HUES48 (cell line): ENCODE results near the gene FCMR.

Experiments
- H3K27ac ChIP-seq: one replicate; pipeline ENCODE4 v1.7.0; 2013; ENCODE audit warnings: low read depth, low read length, inconsistent platforms
- H3K27me3 ChIP-seq: 2 replicates; pipeline ENCODE4 v1.6.1; 2013; ENCODE audit warnings: mild to moderate bottlenecking, low read length; ENCODE audit not compliant: control insufficient read depth, insufficient read depth
- H3K36me3 ChIP-seq: 2 replicates; pipeline ENCODE4 v1.6.1; 2013; ENCODE audit warnings: low read length; ENCODE audit not compliant: control insufficient read depth, insufficient read depth
- H3K4me1 ChIP-seq: 2 replicates; pipeline ENCODE4 v1.6.1; 2013; ENCODE audit warnings: mild to moderate bottlenecking, low read length; ENCODE audit not compliant: control insufficient read depth, insufficient read depth
- H3K4me3 ChIP-seq: 2 replicates; pipeline ENCODE4 v1.5.1; 2013; ENCODE audit warnings: mild to moderate bottlenecking, low read depth, low read length
- H3K9ac ChIP-seq: 2 replicates; pipeline ENCODE4 v1.6.1; 2013; ENCODE audit warnings: mild to moderate bottlenecking, low read depth, low read length, moderate library complexity
- H3K9me3 ChIP-seq: 2 replicates; pipeline ENCODE4 v1.6.1; 2013; ENCODE audit warnings: low read length; ENCODE audit not compliant: control insufficient read depth, insufficient read depth

The FCMR gene

DNA sequence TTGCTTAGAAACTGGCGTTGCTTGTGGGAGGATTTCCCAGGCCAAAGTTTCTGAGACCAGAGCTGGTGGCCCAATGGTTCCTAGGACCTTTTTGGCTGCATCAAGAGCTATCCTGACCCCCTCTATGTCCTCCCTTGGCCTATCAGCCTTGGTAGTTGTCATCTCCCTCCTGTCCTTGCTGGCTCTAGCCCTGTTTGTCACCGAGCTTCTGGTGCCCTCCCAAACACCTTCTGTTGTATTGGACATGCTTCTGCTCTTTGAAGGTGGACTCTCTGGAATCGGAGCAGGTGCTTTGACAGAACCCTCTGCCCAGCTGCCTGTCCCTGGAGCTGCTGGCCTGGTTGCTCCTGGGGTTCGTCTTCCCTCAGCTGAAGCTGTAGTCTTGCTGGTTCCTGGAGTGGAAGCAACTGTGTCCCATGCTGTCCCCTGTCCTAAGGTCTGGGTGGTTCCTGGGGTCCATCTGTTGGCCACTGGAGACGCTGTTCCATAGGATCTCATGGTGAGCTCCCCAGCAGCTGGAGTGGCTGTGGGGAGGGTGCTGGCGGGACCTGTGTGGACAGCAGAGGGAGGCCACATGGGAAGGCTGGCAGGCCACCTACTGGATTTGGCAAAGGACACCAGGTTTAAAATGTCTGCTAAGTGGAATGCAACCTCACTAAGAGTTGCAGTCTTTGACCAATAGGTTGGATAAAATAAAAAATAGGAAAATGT, 39.1 kb upstream of the FCMR start:
- Histone ChIP-seq H3K9me3 (no peaks in the 10 kb centered on the region), H3K36me3 (no peaks in the 10 kb centered on the region), H3K27me3 (no peaks in the 10 kb centered on the region), H3K4me1 (no peaks in the 10 kb centered on the region), H3K9ac (no peak overlapping the region), H3K4me3 (no peak overlapping the region), H3K27ac (no peak overlapping the region)

DNA sequence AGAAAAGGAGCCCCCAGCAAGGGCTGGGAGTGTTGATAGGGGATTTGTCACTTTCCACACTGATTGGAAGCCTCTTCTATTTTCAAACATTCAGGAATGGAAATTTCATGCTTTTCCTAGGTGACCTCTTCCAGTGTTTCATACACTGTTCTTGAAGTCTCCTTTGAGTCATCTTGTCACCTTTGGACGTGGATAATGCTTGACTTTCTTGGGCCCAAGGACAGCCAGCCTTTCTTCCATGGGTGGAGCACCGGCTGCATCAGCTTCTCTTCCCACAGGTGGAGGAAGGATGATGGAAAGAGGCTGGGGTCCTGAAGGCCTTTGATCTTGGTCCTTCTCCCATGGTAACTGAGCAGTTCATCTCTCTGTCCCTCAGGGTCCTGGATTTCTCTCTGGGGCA, 36.4 kb upstream of the FCMR start:
- no peak overlapping the region for H3K9ac ChIP-seq
- H3K27ac ChIP-seq = no peak overlapping the region
- H3K4me3 ChIP-seq = no peak overlapping the region
- no peaks in the 10 kb centered on the region for H3K36me3 ChIP-seq
- no peaks in the 10 kb centered on the region for H3K9me3 ChIP-seq
- H3K4me1 ChIP-seq = no peaks in the 10 kb centered on the region
- H3K27me3 ChIP-seq = no peaks in the 10 kb centered on the region

DNA sequence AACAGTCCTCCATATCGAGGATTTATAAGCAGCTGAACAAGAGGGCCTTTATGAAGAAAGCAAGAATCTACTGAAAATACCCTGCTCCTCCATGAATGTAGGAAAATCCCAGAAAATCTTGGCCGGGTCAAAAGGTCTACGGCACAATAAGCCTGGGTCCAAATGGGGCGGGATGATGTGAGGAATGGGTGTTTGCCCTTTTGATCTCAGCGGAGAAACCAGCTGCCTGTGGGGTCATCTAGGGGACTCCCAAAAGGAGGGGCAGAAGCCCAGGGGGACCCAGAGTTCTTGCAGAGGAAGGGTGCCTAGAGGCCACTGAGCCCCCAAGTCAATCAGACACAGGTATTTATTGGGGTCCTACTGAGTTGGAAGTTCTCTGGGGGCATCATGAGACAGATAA, 35.9 kb upstream of the FCMR start:
- Histone ChIP-seq H3K4me3 (no peak overlapping the region), H3K4me1 (no peaks in the 10 kb centered on the region), H3K36me3 (no peaks in the 10 kb centered on the region), H3K9ac (no peak overlapping the region), H3K27me3 (no peaks in the 10 kb centered on the region), H3K9me3 (no peaks in the 10 kb centered on the region), H3K27ac (no peak overlapping the region)

DNA sequence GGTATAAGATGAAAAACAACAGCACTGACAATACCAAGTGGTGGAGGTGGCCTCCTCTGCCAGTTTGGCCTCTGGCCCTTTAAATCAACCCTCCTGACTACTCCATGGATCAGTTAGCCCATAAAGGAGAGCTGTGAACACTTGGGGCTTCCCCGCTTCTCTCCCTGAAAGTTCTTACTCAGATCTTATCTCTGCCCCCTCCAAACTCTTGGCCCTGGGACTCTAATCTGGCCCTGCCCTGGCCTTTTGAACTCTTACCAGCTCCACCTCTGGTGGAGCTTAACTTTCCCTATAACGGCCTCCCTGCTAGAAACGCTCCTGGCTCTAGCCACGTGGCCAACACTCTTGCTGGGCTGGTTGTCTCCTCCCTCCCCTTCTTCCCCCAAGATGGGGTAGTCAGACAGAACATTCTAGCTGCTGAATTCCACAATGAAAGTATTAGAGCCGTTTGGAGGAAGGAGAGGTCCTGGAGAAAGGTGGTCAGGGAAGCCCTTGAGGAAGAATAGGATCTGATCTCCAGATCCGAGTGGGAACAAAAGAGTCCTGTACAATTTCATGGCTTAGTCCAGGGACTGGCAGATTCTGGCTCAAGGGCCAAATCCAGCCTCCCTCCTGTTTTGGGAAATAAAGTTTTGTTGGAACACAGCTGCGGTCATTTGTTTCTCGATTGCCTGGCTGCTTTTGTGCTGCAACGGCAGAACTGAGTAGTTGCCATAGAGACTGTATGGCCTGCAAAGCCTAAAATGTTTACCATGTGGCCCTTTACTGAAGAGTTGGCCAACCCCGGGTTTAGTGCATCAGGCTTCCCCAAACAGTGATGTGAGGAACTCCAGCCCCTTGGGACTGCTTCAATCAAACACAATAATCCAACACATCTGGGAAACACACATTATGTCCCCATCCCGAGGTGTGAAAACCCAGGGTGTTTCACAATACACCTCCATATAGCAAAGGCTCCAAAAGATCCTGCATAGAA, 34.0 kb upstream of the FCMR start:
- Histone ChIP-seq H3K27me3 (no peaks in the 10 kb centered on the region), H3K9me3 (no peaks in the 10 kb centered on the region), H3K4me3 (no peak overlapping the region), H3K27ac (no peak overlapping the region), H3K9ac (no peak overlapping the region), H3K36me3 (no peaks in the 10 kb centered on the region), H3K4me1 (no peaks in the 10 kb centered on the region)

DNA sequence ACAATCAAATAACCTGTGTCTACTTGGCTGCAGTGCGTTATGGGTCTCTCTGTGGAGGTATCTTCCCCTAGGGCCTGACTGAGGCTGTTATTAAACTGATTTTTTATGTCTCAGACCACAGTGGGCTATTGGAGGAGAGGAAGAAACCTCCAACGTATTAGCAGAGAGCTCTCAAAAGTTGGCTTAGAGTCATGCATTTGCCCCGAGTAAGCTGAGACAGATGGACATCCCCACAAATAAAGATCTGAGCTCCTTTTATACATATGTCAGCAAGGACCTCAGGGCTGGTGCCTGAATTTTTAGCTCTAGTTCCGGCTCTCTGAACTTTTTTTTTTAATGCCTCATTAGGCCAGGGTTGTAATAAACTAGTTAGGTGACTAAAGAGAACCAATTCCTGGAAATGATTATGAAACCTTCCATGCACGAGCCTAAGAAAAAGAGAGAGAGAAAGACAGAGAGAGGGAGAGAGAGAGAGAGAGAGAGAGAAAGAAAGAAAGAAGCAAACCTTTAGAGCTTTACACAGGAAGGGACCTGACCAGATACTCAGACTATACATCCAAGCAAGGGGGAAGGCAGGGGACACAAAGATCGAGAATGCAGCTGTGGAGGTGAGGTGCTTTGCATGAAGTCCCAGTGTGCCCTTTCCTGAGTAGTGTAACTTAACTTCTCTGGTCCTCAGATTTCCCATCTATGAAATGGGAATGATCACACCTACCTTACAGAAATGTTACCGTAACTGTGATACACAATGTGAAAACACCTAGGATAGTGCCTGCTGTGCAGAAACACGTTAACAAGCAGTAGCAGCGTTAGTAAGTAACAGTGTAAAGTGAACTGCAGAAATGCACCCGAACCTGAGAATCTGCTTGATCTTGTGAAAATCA, 33.0 kb upstream of the FCMR start:
- Histone ChIP-seq H3K27ac (no peak overlapping the region), H3K4me3 (no peak overlapping the region), H3K4me1 (no peaks in the 10 kb centered on the region), H3K27me3 (no peaks in the 10 kb centered on the region), H3K36me3 (no peaks in the 10 kb centered on the region), H3K9ac (no peak overlapping the region), H3K9me3 (no peaks in the 10 kb centered on the region)

DNA sequence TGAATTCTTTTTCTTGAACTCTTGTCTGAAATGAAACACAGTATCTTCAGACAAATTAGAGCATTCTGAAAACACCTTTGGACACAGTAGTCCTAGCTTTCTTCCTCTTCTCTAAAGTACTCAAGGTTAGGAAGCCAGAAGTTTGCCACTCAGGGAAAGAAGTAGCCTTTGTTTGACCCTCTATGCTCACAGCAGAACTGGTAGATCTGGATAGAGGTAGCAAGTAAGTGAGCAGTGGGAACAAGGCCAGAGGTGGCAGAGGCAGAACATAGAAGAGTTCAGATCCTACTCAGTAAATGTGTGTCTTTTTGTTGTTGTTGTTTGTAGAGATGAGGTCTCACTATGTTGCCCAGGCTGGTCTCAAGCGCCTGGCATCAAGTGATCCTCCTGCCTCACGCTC, 31.9 kb upstream of the FCMR start:
- no peaks in the 10 kb centered on the region for H3K27me3 ChIP-seq
- no peaks in the 10 kb centered on the region for H3K9me3 ChIP-seq
- no peaks in the 10 kb centered on the region for H3K4me1 ChIP-seq
- no peaks in the 10 kb centered on the region for H3K36me3 ChIP-seq
- H3K9ac ChIP-seq = no peak overlapping the region
- H3K27ac ChIP-seq = no peak overlapping the region
- no peak overlapping the region for H3K4me3 ChIP-seq

DNA sequence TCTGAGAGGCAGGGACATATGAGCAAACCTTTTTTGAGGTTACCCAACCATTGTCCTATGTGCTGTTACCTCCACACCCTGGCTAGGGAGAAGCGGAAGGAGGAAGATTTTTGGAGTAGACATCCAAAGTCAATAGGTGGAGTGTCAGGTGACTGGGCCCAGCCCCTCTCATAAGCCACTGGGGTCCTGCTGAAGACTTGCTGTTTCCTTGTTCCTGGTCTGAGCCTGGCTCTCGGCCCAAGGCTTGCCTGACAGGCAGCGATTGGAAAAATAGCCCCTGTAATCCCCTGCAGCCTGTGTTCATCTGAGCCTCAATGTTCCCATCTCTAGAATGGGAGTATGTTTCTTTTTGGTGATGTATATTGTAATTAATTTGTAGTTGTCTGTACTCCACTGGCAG, 31.4 kb upstream of the FCMR start:
- Histone ChIP-seq H3K36me3 (no peaks in the 10 kb centered on the region), H3K27ac (no peak overlapping the region), H3K9me3 (no peaks in the 10 kb centered on the region), H3K4me1 (no peaks in the 10 kb centered on the region), H3K27me3 (no peaks in the 10 kb centered on the region), H3K9ac (no peak overlapping the region), H3K4me3 (no peak overlapping the region)

DNA sequence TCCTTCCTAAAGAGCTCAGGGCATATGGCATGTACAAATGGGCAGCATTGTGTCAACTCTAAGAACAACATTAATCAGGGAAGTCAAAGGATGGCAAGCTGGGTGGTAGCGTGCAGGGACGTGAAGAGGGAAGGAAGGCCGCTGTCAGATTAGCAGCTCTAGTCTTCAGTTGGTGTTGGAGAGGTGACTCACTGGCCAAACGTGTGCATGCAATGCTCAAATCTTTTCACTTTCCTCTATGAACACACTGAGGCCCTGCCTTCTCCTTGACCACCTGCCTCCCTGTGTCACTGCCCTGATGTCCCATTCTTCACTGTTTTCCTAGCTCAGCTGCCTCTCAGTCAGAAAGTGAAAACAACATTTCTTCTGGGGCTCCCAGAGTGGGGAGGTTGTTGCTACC, 30.4 kb upstream of the FCMR start:
- Histone ChIP-seq H3K27me3 (no peaks in the 10 kb centered on the region), H3K27ac (no peak overlapping the region), H3K36me3 (no peaks in the 10 kb centered on the region), H3K9me3 (no peaks in the 10 kb centered on the region), H3K9ac (no peak overlapping the region), H3K4me3 (no peak overlapping the region), H3K4me1 (no peaks in the 10 kb centered on the region)

DNA sequence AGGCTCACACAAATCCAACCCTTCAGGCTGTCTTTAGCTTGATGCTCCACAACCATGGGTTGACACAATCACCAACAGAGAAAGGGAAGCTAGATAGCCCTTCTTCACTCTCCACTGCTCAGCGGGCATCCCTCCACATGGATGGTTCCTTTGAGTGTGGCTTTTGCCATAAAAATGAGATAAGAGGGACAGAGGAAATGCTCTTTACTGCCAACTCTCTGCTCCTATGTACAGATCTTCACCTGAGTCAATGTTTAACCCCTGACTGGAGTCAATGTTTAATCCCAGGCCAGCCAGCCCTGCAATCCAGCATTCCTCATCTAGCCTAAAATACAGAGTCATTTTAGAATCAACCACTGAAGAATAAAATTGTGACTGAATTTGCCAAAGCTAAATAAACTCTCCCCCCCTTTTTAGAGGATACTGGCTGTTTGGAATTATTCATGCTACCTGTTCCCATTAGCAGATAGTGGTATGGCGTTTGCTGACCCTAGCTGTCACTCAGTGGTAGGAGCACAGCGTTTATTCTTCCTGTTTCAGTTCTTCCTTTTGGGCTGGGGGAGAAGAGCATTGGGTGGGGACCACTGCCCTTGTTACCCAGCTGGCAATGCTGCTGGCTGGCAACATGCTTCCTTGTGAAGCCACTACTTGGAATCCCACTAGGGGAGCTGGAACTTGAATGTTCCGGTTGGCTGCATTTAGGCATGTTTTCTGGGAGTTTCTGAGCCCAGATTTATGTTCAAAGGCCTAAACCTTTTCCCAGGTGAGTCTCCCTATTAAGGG, 29.8 kb upstream of the FCMR start:
- Histone ChIP-seq H3K27ac (no peak overlapping the region), H3K4me3 (no peak overlapping the region), H3K27me3 (no peaks in the 10 kb centered on the region), H3K36me3 (no peaks in the 10 kb centered on the region), H3K9ac (no peak overlapping the region), H3K9me3 (no peaks in the 10 kb centered on the region), H3K4me1 (no peaks in the 10 kb centered on the region)

DNA sequence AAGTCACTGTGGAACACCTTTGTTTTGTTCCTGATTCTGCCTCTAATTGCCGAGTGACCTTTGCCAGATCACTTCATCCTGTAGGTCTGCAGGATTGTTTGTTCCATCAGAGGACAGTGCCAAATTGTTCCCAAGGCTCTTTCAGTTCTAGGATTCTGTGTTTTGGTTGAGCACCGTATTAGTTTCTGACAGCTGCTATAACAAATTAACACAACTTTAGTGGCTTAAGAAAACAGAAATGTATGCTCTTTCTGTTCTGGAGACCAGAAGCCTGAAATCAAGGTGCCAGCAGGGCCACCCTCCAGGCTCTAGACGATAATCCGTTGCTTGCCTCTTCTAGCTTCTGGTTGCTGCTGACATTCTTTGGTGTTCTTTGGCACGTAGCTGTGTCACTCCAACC, 27.9 kb upstream of the FCMR start:
- H3K4me1 ChIP-seq = no peaks in the 10 kb centered on the region
- no peak overlapping the region for H3K9ac ChIP-seq
- no peaks in the 10 kb centered on the region for H3K27me3 ChIP-seq
- no peaks in the 10 kb centered on the region for H3K36me3 ChIP-seq
- no peak overlapping the region for H3K4me3 ChIP-seq
- no peaks in the 10 kb centered on the region for H3K9me3 ChIP-seq
- no peak overlapping the region for H3K27ac ChIP-seq
